Measurements from ENCODE around the gene ITGB7. TPM values are rescaled to one million over a fixed set of nuclear protein-coding genes. Genes with fewer than 3 reads are reported as not detected.

The ITGB7 gene
- total RNA-seq, 1 donor from 2014 or later: 1.3 TPM

DNA sequence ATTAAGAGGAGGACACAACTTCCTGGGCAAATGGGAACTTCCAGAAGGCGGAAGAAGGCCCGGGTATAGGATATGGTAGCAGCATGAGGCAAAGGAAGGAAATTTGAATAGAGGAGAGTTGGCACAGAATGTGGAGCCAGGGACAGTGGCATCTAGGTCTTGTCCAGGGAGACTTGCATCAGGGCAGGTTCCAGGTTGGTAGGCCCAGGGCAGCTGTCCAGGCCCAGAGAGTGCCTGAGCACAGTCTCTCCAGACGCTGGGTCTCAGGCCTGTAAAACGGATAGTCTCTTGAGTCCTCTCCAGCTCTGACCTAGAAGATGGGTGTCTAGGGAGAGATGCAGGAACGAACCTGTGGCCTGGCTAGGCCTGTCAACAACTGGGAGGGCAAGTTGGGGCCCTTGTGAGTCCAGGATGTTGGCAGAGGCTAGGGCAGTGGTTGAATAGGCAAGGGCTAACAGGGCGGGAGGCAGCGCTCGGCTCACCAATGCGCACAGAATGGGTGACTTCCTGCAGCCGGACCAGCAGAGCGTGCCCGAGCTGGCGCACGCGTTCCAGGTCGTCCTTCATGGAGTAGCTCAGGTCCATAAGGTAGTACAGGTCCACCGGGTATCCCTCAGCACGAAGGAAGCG is 9.9 kb downstream of the ITGB7 start:
- Histone ChIP-seq H3K27me3 (ENCODE audit: insufficient read depth, low read length) (no peaks in the 10 kb centered on the region), H3K79me2 (ENCODE audit: insufficient read depth, low read length) (no peaks in the 10 kb centered on the region), H3K4me1 (ENCODE audit: insufficient read depth, low read length) (no peaks in the 10 kb centered on the region), H3K9me3 (ENCODE audit: insufficient read depth, low read depth, low read length) (no peaks in the 10 kb centered on the region), H3K9ac (ENCODE audit: low read length) (no peak overlapping the region), H2AFZ (ENCODE audit: low read depth, low read length) (peak overlapping the region; percentile 28), H3K36me3 (ENCODE audit: insufficient read depth, low read length) (no peaks in the 10 kb centered on the region), H3K27ac (ENCODE audit: low read depth, low read length) (no peak overlapping the region), H4K20me1 (ENCODE audit: insufficient read depth, low read length) (no peaks in the 10 kb centered on the region), H3K4me3 (ENCODE audit: insufficient read depth, low read depth, low read length) (no peak overlapping the region), H3K4me2 (ENCODE audit: low read length) (peak overlapping the region; percentile 57)
- peaks cover 2% of the 10 kb centered on the region for H3K36me3 Mint-ChIP-seq (ENCODE audit: low read depth, unreplicated experiment)
- TF ChIP-seq EZH2 (IDR thresholded peaks at IDR 0.05; ENCODE audit: insufficient read depth, low read length): no peak
- peaks cover 45% of the 10 kb centered on the region for H3K27me3 Mint-ChIP-seq (ENCODE audit: low read depth, unreplicated experiment)
- no peaks in the 10 kb centered on the region for H3K9me3 Mint-ChIP-seq (ENCODE audit: unreplicated experiment)
- DNase-seq (ENCODE audit: low read depth): no peak
- no peak overlapping the region for H3K4me3 Mint-ChIP-seq (ENCODE audit: unreplicated experiment)
- no peak overlapping the region for H3K27ac Mint-ChIP-seq (ENCODE audit: unreplicated experiment)
- no peak for FAIRE-seq
- peaks cover 11% of the 10 kb centered on the region for H3K4me1 Mint-ChIP-seq (ENCODE audit: low read depth, unreplicated experiment)

GRCh38 chr12:53196486-53196885 is 10.6 kb downstream of the ITGB7 start:
- Mint-ChIP-seq H3K27ac (ENCODE audit: unreplicated experiment) (no peak overlapping the region), H3K4me3 (ENCODE audit: unreplicated experiment) (peak overlapping the region; percentile 57), H3K27me3 (ENCODE audit: low read depth, unreplicated experiment) (peaks cover 45% of the 10 kb centered on the region), H3K9me3 (ENCODE audit: unreplicated experiment) (no peaks in the 10 kb centered on the region), H3K4me1 (ENCODE audit: low read depth, unreplicated experiment) (peaks cover 11% of the 10 kb centered on the region), H3K36me3 (ENCODE audit: low read depth, unreplicated experiment) (peaks cover 5% of the 10 kb centered on the region)
- Histone ChIP-seq H3K27ac (ENCODE audit: low read depth, low read length) (no peak overlapping the region), H3K27me3 (ENCODE audit: insufficient read depth, low read length) (no peaks in the 10 kb centered on the region), H3K4me2 (ENCODE audit: low read length) (no peak overlapping the region), H3K4me3 (ENCODE audit: insufficient read depth, low read depth, low read length) (no peak overlapping the region), H3K4me1 (ENCODE audit: insufficient read depth, low read length) (no peaks in the 10 kb centered on the region), H2AFZ (ENCODE audit: low read depth, low read length) (no peak overlapping the region), H3K36me3 (ENCODE audit: insufficient read depth, low read length) (no peaks in the 10 kb centered on the region), H3K79me2 (ENCODE audit: insufficient read depth, low read length) (no peaks in the 10 kb centered on the region), H3K9ac (ENCODE audit: low read length) (no peak overlapping the region), H4K20me1 (ENCODE audit: insufficient read depth, low read length) (no peaks in the 10 kb centered on the region), H3K9me3 (ENCODE audit: insufficient read depth, low read depth, low read length) (no peaks in the 10 kb centered on the region)
- TF ChIP-seq EZH2 (IDR thresholded peaks at IDR 0.05; ENCODE audit: insufficient read depth, low read length): no peak
- TF ChIP-seq, protein P1, sequence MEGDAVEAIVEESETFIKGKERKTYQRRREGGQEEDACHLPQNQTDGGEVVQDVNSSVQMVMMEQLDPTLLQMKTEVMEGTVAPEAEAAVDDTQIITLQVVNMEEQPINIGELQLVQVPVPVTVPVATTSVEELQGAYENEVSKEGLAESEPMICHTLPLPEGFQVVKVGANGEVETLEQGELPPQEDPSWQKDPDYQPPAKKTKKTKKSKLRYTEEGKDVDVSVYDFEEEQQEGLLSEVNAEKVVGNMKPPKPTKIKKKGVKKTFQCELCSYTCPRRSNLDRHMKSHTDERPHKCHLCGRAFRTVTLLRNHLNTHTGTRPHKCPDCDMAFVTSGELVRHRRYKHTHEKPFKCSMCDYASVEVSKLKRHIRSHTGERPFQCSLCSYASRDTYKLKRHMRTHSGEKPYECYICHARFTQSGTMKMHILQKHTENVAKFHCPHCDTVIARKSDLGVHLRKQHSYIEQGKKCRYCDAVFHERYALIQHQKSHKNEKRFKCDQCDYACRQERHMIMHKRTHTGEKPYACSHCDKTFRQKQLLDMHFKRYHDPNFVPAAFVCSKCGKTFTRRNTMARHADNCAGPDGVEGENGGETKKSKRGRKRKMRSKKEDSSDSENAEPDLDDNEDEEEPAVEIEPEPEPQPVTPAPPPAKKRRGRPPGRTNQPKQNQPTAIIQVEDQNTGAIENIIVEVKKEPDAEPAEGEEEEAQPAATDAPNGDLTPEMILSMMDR (IDR thresholded peaks at IDR 0.05; ENCODE audit: insufficient read depth, low read depth, low read length): no peak
- DNase-seq (ENCODE audit: low read depth): no peak
- FAIRE-seq: no peak

GRCh38 chr12:53195516-53196420 is 11.3 kb downstream of the ITGB7 start:
- Mint-ChIP-seq H3K27me3 (ENCODE audit: low read depth, unreplicated experiment) (peaks cover 45% of the 10 kb centered on the region), H3K27ac (ENCODE audit: unreplicated experiment) (no peak overlapping the region), H3K9me3 (ENCODE audit: unreplicated experiment) (no peaks in the 10 kb centered on the region)

More at GRCh38 chr12:53195516-53196420, 11.3 kb downstream of the ITGB7 start:
- H2AFZ ChIP-seq (ENCODE audit: low read depth, low read length): no peak overlapping the region
- H3K27me3 ChIP-seq (ENCODE audit: insufficient read depth, low read length): no peaks in the 10 kb centered on the region
- TF ChIP-seq, protein P1 (IDR thresholded peaks at IDR 0.05; ENCODE audit: insufficient read depth, low read depth, low read length): no peak
- no peak for TF ChIP-seq EZH2 (IDR thresholded peaks at IDR 0.05; ENCODE audit: insufficient read depth, low read length)
- no peaks in the 10 kb centered on the region for H3K36me3 ChIP-seq (ENCODE audit: insufficient read depth, low read length)
- H3K4me1 Mint-ChIP-seq (ENCODE audit: low read depth, unreplicated experiment): peaks cover 6% of the 10 kb centered on the region
- peaks cover 4% of the 10 kb centered on the region for H4K20me1 ChIP-seq (ENCODE audit: insufficient read depth, low read length)
- H3K36me3 Mint-ChIP-seq (ENCODE audit: low read depth, unreplicated experiment): peaks cover 10% of the 10 kb centered on the region
- H3K79me2 ChIP-seq (ENCODE audit: insufficient read depth, low read length): no peaks in the 10 kb centered on the region
- H3K4me3 ChIP-seq (ENCODE audit: insufficient read depth, low read depth, low read length): no peak overlapping the region
- no peak overlapping the region for H3K27ac ChIP-seq (ENCODE audit: low read depth, low read length)
- no peak overlapping the region for H3K9ac ChIP-seq (ENCODE audit: low read length)
- no peak for DNase-seq (ENCODE audit: low read depth)
- no peaks in the 10 kb centered on the region for H3K4me1 ChIP-seq (ENCODE audit: insufficient read depth, low read length)
- H3K4me3 Mint-ChIP-seq (ENCODE audit: unreplicated experiment): peak overlapping the region; percentile 57
- H3K9me3 ChIP-seq (ENCODE audit: insufficient read depth, low read depth, low read length): no peaks in the 10 kb centered on the region
- H3K4me2 ChIP-seq (ENCODE audit: low read length): no peak overlapping the region
- no peak for FAIRE-seq

Data from astrocyte (in vitro differentiated cells and primary cell).